ENCODE measurements around the gene MFSD2A.

Gene MFSD2A

DNA sequence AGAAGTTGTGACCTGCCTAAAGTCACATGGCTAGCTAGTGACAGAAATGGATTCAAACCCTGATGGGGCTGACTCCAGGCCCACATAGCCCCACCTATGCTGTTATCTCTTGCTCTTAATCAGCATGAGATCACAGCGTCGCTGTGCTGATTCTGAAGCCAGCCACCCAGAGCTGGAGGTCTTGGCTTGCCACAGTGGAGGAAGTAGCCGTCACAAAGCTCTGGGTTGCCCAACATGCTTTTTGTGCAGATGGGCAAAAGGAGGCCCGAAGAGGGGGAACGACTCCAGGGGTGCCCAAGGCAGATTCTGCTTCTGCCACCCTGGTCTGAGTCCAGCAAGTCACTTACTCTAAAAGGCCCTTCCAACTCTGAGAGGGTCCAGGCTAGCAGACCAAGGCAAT lies 14.7 kb upstream of the MFSD2A start:
- H3K27ac ChIP-seq: no peak overlapping the region
- no peak for DNase-seq (ENCODE audit: low read depth, low spot score)

- no peak for DNase-seq (ENCODE audit: low read depth, low spot score)
- no peak overlapping the region for H3K27ac ChIP-seq
Measured at GRCh38 chr1:39940980-39941871, 13.7 kb upstream of the MFSD2A start.

DNA sequence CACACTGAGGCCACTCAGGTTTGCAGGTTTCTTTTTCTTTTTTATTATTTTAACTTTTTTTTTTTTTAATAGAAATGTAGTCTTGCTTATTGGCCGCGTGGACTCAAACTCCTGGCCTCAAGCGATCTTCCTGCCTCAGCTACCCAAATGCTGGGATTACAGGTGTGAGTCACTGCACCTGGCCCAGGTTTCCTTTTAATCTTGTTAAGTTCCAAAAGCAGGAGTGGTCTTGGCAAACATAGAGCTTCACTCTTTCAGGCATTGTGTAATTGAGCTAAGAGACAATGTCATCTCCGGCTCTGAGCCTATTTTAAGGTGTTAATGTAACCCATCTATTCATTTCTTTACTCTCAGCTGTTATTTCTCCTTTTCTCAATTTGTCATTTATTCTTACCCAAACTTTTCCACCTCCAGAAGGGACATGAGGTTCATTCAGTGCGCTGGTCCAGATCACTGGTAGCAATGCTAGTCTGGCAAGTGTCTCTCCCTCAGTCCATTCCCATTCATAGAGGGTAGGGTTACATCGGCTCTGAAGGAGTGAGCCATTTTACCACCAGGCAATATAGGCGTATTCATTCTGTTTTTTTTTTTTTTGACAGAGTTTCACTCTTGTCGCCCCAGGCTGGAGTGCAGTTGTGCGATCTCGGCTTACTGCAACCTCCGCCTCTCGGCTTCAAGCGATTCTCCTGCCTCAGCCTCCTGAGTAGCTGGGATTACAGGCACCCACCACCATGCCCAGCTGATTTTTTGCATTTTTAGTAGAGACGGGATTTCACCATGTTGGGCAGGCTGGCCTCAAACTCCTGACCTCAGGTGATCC lies 11.3 kb upstream of the MFSD2A start:
- peak overlapping the region; percentile 65 for H3K27ac ChIP-seq
- DNase-seq (ENCODE audit: low read depth, low spot score): peak; percentile 52

DNA sequence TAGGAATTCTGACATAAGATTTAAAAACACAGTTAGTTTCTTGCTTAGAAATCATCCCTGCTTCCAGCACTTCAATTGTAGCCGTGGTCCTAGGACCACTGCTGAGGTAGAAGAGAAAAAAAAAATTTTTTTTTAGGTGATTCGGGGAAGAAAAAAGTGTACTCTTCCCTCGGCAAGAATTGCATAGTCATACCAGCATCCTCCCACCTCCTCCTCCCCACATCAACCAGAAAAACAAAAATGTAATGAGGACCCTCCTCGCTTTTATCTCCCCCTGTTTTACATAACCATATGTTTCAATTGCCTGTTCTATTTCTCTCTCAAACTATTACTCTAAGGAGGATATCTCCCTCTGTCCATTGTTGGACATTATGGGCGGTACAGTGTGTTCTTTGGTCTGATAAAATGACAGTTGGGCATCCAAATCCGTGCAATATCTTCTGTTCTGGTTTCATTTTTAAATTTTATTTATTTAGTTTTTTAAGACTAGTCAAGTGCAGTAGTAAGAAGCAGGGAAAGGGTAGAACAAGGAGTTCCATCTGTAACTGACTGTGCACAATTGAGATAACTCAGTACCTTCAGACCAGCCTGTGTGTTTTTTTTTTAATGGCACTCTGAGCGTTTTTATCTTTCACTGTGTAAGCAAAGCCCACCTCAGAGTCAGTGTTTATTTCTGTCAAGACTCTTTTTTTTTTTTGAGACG lies 10.4 kb upstream of the MFSD2A start:
- H3K27ac ChIP-seq: peak overlapping the region; percentile 65
- no peak for DNase-seq (ENCODE audit: low read depth, low spot score)

GRCh38 chr1:39946216-39946615 lies 8.7 kb upstream of the MFSD2A start:
- no peak for DNase-seq (ENCODE audit: low read depth, low spot score)

GRCh38 chr1:39947260-39947659 lies 7.7 kb upstream of the MFSD2A start:
- DNase-seq (ENCODE audit: low read depth, low spot score): no peak

More at GRCh38 chr1:39946216-39946615, 8.7 kb upstream of the MFSD2A start:
- H3K27ac ChIP-seq: no peak overlapping the region

DNA sequence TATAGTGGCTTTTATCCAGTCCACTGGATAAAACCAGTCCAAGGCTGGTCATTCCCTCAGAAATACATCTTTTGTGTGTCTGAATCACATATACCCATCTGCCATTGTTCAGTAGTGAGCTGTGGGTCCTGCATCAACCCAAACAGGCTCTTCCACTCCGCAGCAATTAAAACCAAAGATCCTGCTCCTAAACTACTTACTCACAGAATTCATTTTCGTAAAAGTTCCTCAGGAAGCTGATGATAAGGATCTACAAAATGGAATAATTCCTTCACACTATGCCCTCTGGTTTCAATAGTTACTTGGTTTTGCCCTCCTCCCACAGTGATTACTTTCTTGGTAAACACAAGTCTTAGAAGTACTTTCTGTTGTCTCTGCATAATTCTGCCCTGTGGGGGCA lies 5.1 kb upstream of the MFSD2A start:
- DNase-seq (ENCODE audit: low read depth, low spot score): no peak
- H3K27ac ChIP-seq: no peak overlapping the region

More at GRCh38 chr1:39947260-39947659, 7.7 kb upstream of the MFSD2A start:
- no peak overlapping the region for H3K27ac ChIP-seq

- no peak for DNase-seq (ENCODE audit: low read depth, low spot score)
Measured at GRCh38 chr1:39951926-39952325, 3.0 kb upstream of the MFSD2A start.

GRCh38 chr1:39952359-39953110 lies 2.4 kb upstream of the MFSD2A start:
- no peak overlapping the region for H3K27ac ChIP-seq
- DNase-seq (ENCODE audit: low read depth, low spot score): no peak

More at GRCh38 chr1:39951926-39952325, 3.0 kb upstream of the MFSD2A start:
- H3K27ac ChIP-seq: no peak overlapping the region

DNA sequence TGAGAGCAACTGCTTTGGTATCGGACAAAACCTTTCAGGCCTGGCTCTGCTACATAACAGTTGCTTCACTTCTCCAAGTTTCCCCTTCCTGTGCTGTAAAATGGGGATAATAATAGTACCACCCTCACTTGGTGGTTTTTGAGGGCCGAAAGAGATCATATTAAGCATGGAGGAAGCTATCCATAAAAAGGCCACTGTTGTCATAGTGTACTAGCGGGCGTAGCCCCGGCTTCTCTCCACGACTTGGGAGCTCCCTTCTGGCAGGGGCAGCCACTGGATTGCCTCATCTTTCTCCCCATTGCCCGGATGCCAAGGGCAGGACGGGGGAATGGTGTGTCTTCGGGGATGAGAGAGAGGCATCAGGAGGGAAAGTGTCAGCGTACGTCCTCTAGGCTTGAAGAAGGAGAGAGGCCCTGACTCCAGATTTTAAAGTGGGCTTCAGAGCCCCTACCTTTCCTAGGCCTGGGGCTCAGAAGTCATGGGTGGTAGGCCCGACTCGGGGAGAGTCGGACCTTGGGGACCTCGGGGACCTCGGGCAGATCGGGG lies 548 bp upstream of the MFSD2A start:
- no peak overlapping the region for H3K27ac ChIP-seq
- DNase-seq (ENCODE audit: low read depth, low spot score): no peak

GRCh38 chr1:39955547-39956539 lies 898 bp downstream of the MFSD2A start:
- peak overlapping the region; percentile 79 for H3K27ac ChIP-seq
- no peak for DNase-seq (ENCODE audit: low read depth, low spot score)

GRCh38 chr1:39957299-39958015 lies 2.5 kb downstream of the MFSD2A start:
- peak overlapping the region; percentile 79 for H3K27ac ChIP-seq
- no peak for DNase-seq (ENCODE audit: low read depth, low spot score)

DNA sequence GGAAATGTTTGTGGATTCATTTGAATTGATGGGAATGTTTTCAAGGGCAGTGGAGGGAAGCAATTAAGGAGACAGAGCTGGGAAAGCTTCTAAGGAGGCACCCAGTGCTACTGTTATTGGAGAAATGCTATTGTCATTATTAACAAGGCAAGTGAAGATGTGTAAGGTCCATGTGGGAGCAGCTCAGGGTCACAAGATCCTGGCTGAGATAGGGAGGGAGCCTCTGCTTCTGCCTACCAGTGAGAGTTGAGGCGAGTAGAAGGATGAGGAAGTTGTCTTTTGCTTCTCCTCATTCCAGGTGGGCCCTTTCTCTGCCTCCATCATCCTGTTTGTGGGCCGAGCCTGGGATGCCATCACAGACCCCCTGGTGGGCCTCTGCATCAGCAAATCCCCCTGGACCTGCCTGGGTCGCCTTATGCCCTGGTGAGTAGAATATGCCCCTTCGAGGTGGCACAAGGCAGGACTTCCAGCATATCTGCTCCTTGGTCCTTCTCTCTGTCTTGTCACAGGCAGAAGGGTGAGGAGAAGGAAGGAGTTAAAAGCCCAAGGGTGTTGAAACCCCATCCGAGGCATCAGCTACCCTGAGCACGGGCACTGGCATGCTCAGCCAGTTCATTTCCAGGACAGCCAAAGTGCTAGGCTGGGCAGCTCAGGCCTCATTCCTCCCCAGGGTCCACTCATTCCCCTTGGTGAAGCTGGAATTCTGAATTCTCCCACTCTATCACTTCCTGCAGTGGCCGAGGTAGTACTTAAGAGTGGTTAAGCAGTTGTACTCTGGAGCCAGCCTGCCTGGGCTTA lies 3.7 kb downstream of the MFSD2A start:
- DNase-seq (ENCODE audit: low read depth, low spot score): no peak
- peak overlapping the region; percentile 79 for H3K27ac ChIP-seq

- H3K27ac ChIP-seq: peak overlapping the region; percentile 79
- DNase-seq (ENCODE audit: low read depth, low spot score): no peak
Measured at GRCh38 chr1:39959651-39960333, 4.8 kb downstream of the MFSD2A start.

DNA sequence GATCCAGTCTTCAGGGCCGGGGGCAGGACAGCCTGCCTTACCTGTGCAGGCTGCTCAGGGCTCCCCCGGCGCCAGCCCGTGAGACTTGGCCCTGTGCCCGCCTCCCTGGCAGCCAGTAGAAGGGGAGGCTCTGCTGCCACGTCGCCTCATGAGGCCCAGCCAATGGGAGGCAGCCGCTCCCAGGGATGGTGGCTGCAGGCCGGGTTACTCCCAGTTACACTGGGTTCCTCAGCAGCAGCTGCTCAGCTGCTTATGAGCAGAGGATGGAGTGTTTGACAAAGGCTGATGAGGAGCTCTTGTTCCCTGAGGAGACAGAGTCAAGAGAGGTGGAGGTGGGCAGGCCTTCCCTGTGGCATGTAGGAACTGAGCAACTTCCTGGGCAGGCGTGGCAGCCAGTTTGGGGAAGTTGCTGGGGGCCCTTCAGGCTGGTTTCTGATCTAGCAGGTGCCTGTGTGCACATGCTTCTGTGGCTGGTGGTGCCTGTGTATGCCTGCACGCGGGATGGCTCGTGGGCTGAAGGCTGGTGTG lies 5.5 kb downstream of the MFSD2A start:
- no peak for DNase-seq (ENCODE audit: low read depth, low spot score)
- peak overlapping the region; percentile 79 for H3K27ac ChIP-seq

- H3K27ac ChIP-seq: no peak overlapping the region
- no peak for DNase-seq (ENCODE audit: low read depth, low spot score)
Measured at GRCh38 chr1:39962450-39962825, 7.5 kb downstream of the MFSD2A start.
